Testis (tissue), 3 donors: ENCODE results near the gene ALPK3. TPM values are rescaled to one million over a fixed set of nuclear protein-coding genes. Genes with fewer than 3 reads are reported as not detected.

Experiments
- DNase-seq: peaks from one replicate; pipeline ENCODE4 v3.0.0-alpha.2; 2019
- H3K27ac ChIP-seq, 2 donors: fragments of 200-600 bp; sonication (generic); one replicate each; pipeline ENCODE4 v1.5.1; 2019
- H3K27me3 ChIP-seq: fragments of 200-600 bp; sonication (generic); one replicate; pipeline ENCODE4 v1.5.1; 2019
- H3K36me3 ChIP-seq: fragments of 200-600 bp; sonication (generic); one replicate; pipeline ENCODE4 v1.5.1; 2017; ENCODE audit warnings: low read depth; ENCODE audit errors: missing control alignments
- H3K4me1 ChIP-seq: fragments of 200-600 bp; sonication (generic); one replicate; pipeline ENCODE4 v1.5.1; 2019
- H3K4me3 ChIP-seq, 2 donors: fragments of 200-600 bp; sonication (generic); one replicate each; pipeline ENCODE4 v1.5.1; 2017 to 2019
- H3K9me3 ChIP-seq: fragments of 200-600 bp; sonication (generic); one replicate; pipeline ENCODE4 v1.5.1; 2017
- CTCF ChIP-seq, 3 experiments: fragments of 450-650 bp in 2 of 3; fragments of 200-600 bp in 1 of 3; sonication (generic) in 1 of 3; IDR thresholded peaks; one replicate each; pipeline ENCODE4 v1.5.1; 2016 to 2019; ENCODE audit warnings: antibody characterized with exemption in 3 of 3, mild to moderate bottlenecking in 2 of 3, moderate library complexity in 1 of 3
- POLR2A ChIP-seq: fragments of 450-650 bp; IDR thresholded peaks from one replicate; pipeline ENCODE4 v1.6.1; 2017; ENCODE audit warnings: antibody characterized with exemption, mild to moderate bottlenecking, moderate library complexity
- WGBS, 2 donors: methylation state at CpG; one replicate each; pipeline ENCODE4 v1.1.5; 2018; 5-methylcytosine and 5-hydroxymethylcytosine counted together
- intact Hi-C: fragments of 100-400 bp; cut with DNase I; formaldehyde crosslinking; loops from one replicate; pipeline ENCODE4 v1.15.1; 2023; ENCODE audit warnings: low total_unique reads
- polyA plus RNA-seq: library from polyadenylated mRNA; stranded (reverse); fragments of 350-450 nt; fragmentation: Illumina TruSeq; extraction: RNeasy Lipid Tissue Mini Kit (QIAGEN cat#74804); gene quantifications from one replicate; pipeline ENCODE4 v1.2.3, GENCODE V29; 2014; ENCODE audit warnings: low read depth, low replicate concordance; ENCODE audit not compliant: insufficient read depth
- total RNA-seq, 2 donors: library from RNA; depleted of rRNA; stranded (reverse); fragments of >200 nt; gene quantifications; one replicate each; pipeline ENCODE4 v1.2.3, GENCODE V29; 2016

ALPK3 gene
- total and polyA plus RNA-seq, 3 donors from 2014 or later: 3.0 to 5.0 (median 4.1) TPM

GRCh38 chr15:84833447-84834228 is 16.5 kb downstream of the ALPK3 start:
- WGBS, 2 donors: 57 to 58% methylated on average over 2 to 4 of the region's 4 CpGs
- Histone ChIP-seq H3K9me3 (no peaks in the 10 kb centered on the region), H3K27ac (no peak overlapping the region), H3K36me3 (no peaks in the 10 kb centered on the region), H3K27me3 (no peaks in the 10 kb centered on the region), H3K4me3 (no peak overlapping the region), H3K4me1 (peaks cover 7% of the 10 kb centered on the region)
- TF ChIP-seq POLR2A (no peak), CTCF (IDR thresholded peaks at IDR 0.05) (no peak)
- DNase-seq: no peak
- intact Hi-C loops: no loop called here

- 95 to 96% methylated on average over 3 to 4 of the region's 4 CpGs for WGBS, 2 donors
- no peak for DNase-seq
- no peaks in the 10 kb centered on the region for H3K9me3 ChIP-seq
- no peaks in the 10 kb centered on the region for H3K4me1 ChIP-seq
- H3K27me3 ChIP-seq: no peaks in the 10 kb centered on the region
- TF ChIP-seq POLR2A (no peak), CTCF (IDR thresholded peaks at IDR 0.05) (no peak)
- intact Hi-C loops: no loop called here
- H3K27ac ChIP-seq: no peak overlapping the region
- H3K4me3 ChIP-seq: no peak overlapping the region
- no peaks in the 10 kb centered on the region for H3K36me3 ChIP-seq
Observed at GRCh38 chr15:84834229-84834955, 17.2 kb downstream of the ALPK3 start.

- intact Hi-C loops: no loop called here
- no peaks in the 10 kb centered on the region for H3K9me3 ChIP-seq
- no peak overlapping the region for H3K27ac ChIP-seq
- no peaks in the 10 kb centered on the region for H3K4me1 ChIP-seq
- DNase-seq: no peak
- H3K4me3 ChIP-seq: no peak overlapping the region
- WGBS, 2 donors: 95 to 98% methylated on average over 5 of the region's 5 CpGs
- no peaks in the 10 kb centered on the region for H3K27me3 ChIP-seq
- no peaks in the 10 kb centered on the region for H3K36me3 ChIP-seq
- TF ChIP-seq POLR2A (no peak), CTCF (IDR thresholded peaks at IDR 0.05) (no peak)
Observed at GRCh38 chr15:84834969-84835368, 17.8 kb downstream of the ALPK3 start.

GRCh38 chr15:84835661-84836337 is 18.6 kb downstream of the ALPK3 start:
- Histone ChIP-seq H3K4me1 (peaks cover 4% of the 10 kb centered on the region), H3K4me3 (no peak overlapping the region), H3K9me3 (no peaks in the 10 kb centered on the region), H3K27me3 (no peaks in the 10 kb centered on the region), H3K36me3 (no peaks in the 10 kb centered on the region), H3K27ac (no peak overlapping the region)
- TF ChIP-seq POLR2A (no peak), CTCF (IDR thresholded peaks at IDR 0.05) (no peak)
- no peak for DNase-seq
- intact Hi-C loops: no loop called here
- WGBS, 2 donors: 91% methylated on average over 5 of the region's 5 CpGs
